Activated CD8-positive, alpha-beta memory T cell treated with anti-CD3 and anti-CD28 coated beads for 36 hours (primary cell): ENCODE results near the gene DCN. TPM values are rescaled to one million over a fixed set of nuclear protein-coding genes. Genes with fewer than 3 reads are reported as not detected.
"Not testable (repeated sequence)": the region's sequence is repeated elsewhere in the genome, so short reads cannot be mapped to it uniquely, and the experiment has no call there.

Experiments
- CTCF ChIA-PET: fragments of 350-600 bp; sonication (Branson Sonifier 250); formaldehyde crosslinking; loops from one replicate; lab custom pipeline; 2021; ENCODE audit warnings: antibody characterized with exemption; lab: Charles Lee
- POLR2A ChIA-PET: fragments of 350-600 bp; sonication (Branson Sonifier 250); formaldehyde crosslinking; loops from one replicate; lab custom pipeline; 2021; ENCODE audit warnings: antibody characterized with exemption; lab: Charles Lee
- total RNA-seq, 2 experiments: library from RNA; stranded (reverse); gene quantifications; one replicate each; pipeline ENCODE4 v1.2.3, GENCODE V29; 2021

DCN gene, protein sequence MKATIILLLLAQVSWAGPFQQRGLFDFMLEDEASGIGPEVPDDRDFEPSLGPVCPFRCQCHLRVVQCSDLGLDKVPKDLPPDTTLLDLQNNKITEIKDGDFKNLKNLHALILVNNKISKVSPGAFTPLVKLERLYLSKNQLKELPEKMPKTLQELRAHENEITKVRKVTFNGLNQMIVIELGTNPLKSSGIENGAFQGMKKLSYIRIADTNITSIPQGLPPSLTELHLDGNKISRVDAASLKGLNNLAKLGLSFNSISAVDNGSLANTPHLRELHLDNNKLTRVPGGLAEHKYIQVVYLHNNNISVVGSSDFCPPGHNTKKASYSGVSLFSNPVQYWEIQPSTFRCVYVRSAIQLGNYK
- total RNA-seq: not detected

DNA sequence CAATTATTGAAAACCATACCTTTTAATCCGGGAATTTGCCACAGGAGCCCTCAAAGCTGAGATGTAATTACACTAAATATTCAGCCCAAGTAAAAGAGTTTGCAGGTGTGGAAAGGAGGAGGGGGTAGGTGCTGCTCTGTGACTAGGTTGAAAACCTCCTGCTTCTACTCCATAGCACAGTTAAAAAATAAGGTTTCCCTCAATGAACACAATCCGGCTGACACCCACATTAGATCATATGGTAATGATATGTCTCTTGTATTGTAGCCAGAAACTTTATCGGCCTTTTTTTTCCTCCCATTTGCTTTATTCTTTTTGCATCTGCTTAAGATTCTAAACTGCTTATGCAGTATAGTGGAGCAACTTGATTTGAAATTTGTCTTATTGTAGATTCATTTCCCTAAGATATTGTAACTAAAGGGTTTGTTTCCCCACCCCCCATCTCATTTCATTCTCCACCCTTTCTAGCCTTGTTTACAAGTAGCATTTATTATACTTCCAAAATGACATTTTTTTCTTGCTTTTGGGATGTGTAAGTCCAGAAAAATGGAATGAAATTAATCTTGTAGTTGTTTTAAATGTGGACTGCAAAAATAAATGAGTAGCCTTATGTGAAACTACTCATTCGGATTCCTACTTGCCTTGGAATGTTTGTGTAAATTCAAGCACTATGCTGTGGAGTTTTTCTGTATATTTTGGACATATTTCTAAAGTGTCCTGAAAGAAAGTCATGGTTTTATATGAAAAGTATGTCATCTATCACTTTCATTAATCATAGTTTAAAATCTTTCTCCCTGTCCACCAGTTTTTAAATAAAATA is at the start of gene DCN:
TSS of gene DCN (minus strand) at position 182 of the 820 bp plus-strand sequence. CDS start 4,265 bp downstream, outside the sequence.
- CTCF ChIA-PET: no interaction called here
- POLR2A ChIA-PET: no interaction called here

DNA sequence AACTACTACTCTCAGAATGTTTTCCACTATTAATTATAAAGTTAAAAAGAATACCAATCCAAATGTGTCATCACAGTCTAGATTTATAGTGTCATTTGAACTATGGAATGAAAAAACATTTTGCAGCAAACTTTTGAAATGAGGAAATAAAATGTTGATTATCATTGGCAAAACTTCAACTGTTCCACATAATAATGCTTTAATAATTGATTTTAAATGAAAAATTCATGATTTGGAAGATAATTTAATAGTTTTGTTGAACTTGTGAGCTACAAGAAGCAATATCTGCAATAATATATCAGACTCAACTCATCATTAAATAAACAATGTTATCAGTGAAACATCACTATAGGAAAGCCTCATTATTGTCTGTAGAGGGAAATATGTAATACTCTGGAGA is 48.2 kb upstream of the DCN start:
- POLR2A ChIA-PET: no interaction called here

DNA sequence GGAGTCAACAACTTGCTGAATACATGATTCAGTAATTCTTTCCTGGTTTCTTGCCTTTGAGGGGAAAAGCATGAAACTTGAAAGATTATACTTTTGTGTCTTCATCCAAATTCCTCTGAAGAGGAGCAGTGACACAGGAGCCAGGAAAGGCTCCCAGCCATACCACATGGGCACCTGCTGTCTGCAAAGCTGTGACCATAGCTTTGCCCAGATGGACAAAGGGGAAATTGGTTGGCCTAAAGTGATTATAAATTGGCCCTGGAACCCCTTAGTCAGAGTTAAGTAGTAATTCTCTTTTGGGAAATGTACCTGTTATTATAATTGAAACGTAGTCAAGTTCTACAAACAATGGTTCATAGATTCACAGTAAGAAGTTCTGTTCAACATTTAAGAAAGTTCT is 44.3 kb upstream of the DCN start:
- CTCF ChIA-PET: no interaction called here
- POLR2A ChIA-PET: no interaction called here

More for the DNA sequence above, 48.2 kb upstream of the DCN start:
- CTCF ChIA-PET: no interaction called here

DNA sequence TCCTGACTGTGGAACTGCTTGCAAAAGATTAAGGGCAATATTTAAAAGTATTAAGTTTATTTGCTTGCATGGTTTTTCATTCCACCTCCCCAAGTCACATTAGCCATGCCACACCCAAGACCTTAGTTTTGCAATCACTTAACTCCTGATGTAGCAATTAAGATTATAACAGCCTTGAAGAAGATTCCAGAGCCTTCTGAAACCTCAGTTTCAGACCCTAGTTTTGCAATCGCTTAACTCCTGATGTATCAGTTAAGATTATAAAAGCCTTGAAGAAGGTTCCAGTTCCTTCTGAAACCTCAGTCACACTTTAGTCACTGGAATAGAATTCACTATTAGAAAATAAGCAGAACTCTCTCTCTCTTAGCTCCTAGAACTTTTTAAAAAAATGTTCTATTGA is 42.7 kb upstream of the DCN start:
- ChIA-PET POLR2A (no interaction called here), CTCF (no interaction called here)

DNA sequence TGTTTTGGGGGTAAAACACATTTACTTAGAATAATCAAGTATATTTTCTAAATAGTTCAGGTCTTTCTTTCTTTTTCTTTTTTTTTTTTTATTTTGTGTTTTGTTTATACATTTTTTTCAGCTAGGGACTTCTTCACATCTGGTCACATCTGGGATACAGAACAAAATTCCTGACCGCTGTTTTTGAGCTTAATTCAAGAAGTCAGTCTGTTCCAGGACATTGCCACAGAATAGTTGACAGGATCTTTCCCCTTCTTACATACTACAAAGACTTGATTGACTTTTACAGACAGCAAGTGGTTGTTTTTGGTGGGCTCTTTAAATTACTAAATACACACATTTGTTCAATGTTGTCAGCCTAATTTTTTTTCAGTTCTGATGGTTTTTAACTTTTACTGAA is 41.8 kb upstream of the DCN start:
- CTCF ChIA-PET: no interaction called here
- POLR2A ChIA-PET: no interaction called here

DNA sequence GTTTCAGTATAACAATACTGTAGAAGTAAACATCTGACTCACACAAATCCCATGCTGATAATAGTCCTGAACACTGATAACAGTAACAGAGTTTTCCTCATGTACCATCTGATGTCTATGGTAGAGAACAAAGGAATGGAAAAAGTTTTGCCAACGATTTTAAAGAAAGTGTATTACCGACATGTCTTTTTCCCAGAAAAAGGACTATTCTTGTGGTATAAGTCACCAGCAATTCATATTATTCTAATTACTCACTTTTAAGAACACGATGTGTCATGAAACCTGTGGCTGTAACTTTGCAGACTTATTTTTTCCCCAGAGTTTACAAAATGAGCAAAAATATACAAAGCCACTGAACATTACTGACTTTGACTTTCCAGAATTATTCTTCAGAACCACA is 40.1 kb upstream of the DCN start:
- POLR2A ChIA-PET: no interaction called here
- CTCF ChIA-PET: no interaction called here

DNA sequence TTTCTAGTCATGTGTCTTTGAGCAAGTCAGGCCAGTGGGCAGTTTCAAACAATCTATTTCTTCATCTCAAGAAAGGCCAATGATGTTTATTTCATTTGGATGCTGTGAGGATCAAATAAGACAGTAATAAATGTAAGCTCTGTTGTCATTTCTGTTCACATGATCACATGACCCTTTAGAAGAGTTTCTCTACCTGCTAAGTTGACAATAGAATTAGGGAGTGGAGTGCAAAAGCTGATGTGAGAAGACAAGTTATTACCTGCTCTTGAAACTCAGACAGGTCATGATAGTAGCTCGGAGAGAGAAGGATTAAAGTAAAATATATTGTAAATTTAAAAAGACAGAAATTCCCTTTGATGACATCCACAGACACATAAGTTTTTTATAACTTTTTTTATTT is 37.3 kb upstream of the DCN start:
- ChIA-PET POLR2A (no interaction called here), CTCF (no interaction called here)

DNA sequence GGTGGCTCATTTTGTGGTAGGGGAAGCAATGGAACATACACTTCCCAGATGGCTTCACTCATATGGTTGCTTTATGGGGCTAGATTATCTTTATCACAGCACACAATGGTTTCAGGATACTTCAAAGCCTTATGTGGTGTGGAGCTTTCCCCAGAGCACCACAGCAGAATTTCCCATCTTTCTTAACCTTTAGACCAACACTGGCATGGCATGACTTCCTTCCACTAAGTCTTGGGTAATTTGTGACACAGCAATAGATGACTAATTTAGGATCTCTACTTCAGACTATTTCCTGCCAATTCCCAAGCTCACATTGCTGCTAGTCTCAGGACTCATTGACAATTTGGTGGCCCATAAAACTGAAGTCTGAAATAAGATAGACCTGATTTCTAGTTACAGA is 36.9 kb upstream of the DCN start:
- ChIA-PET CTCF (no interaction called here), POLR2A (no interaction called here)

DNA sequence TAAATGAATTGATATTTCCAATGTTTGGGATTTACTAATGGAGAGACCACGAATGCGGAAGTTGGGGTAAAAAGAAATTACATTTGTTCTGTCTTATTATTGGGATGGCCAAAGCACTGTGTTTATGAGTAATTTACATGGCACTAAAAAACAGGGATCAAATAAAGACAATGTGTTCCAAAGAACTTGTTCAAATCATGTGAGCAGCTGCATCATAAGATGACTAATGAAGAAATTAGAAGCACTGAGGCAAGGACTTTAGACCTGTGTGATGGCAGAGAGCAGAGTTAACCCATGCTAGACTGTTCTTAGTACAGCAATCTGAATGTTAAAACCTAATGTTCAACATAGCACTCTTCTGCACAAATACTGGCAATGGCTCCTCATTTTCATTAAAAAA is 34.3 kb upstream of the DCN start:
- POLR2A ChIA-PET: no interaction called here
- CTCF ChIA-PET: no interaction called here

DNA sequence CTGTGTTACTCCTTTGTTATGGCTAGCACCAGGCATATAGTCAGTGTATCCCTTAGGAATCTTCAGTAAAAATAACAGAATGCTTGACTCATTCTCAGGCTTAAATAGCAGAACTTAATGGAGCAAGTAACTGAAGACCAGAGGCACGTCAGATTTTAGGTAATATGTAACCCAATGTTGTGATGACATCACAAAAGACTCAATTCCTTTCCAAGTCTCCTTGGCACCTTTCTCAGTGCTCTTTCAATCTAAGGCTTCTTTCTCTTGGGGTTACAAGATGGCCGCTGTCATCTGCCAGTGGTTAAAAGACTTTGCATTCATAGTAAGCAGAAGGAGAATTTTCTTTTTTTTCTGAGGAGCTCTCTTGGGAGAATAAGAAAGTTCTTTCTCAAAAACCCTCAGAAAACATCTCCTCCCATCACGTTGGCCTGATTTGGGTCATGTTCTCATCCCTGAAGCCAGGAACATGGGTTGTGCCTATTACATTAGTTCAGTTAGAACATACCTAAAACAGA is 33.4 kb upstream of the DCN start:
- POLR2A ChIA-PET: no interaction called here
- CTCF ChIA-PET: no interaction called here

DNA sequence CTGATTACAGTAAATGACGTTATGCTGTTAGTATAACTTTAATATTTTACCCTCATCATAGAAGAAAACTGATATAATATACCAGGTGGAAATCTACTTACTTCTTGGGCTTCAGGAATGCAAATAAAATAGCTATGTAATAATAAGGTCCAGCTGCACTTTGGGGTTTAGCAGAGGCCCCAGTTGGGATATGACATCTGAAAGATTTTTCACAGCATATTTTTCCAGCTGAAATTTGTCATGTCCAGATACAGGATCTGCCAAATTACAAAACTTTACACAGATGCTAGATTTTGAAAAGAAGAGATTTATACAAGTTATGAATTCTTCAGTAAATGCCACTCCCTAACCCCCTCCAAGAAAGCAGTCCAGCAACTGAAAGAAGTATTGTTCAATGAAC is 29.2 kb upstream of the DCN start:
- POLR2A ChIA-PET: no interaction called here
- CTCF ChIA-PET: no interaction called here

DNA sequence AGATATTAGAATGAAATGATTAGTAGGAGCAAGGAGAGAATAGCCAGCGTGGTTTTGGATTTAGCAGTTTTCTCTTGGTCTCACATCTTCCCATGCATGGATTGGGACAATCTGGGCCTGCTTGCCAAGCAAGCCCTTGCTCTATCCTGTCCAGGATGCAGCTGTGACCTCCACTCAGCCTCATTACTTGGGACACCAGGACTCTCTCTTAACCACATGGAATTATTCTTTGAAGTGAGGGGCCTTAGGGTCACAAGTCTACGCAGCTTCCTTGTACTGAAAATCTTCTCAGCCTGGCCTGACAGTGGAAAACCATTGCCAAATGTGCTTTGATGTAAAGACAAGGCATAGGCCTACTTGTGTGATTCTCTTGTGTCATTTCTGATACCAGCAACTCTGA is 28.0 kb upstream of the DCN start:
- ChIA-PET POLR2A (no interaction called here), CTCF (no interaction called here)

DNA sequence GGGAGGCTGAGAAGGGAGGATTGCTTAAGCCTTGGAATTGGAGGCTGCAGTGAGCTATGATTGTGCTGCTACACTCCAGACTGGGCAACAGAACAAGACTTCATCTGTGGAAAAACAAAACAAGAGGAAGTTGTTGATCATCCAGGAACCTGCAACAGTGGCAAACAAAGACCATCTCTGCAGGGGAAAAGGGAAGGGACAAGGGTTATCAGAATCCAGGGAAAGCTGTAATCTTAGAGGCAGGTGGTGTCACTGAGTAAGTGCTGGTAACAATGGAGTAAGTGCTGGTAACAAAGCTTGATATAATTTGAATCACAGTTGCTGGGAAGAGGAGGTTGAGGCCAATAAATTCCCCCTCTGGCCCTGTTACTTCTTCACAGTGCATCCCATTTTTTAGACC is 27.5 kb upstream of the DCN start:
- ChIA-PET CTCF (no interaction called here), POLR2A (no interaction called here)

DNA sequence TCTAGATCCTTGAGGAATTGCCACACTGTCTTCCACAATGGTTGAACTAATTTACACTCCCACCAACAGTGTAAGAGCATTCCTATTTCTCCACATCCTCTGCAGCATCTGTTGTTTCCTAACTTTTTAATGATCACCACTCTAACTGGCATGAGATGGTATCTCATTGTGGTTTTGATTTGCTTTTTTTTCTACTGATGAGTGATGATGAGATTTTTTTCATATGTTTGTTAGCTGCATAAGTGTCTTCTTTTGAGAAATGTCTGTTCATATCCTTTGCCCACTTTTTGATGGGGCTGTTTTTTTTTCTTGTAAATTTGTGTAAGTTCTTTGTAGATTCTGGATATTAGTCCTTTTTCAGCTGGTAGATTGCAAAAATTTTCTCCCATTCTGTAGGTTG is 24.7 kb upstream of the DCN start:
- POLR2A ChIA-PET: not testable (repeated sequence)

DNA sequence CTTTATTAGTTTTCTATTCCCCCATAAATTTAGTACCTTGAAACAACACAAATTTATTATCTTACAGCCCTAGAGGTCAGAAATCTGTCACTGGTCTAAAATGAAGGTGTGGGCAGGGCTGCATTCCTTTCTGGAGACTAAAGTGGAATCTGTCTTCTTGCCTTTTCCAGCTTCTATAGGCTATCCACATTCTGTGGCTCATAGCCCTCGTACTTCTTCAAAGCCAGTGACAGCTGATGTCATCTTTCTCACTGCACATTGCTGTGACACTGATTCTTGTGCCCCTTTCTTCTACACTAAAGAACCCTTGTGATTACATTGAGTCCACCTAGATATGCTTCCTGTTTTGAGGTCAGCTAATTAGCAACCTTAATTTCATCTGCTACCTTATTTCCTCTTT is 23.2 kb upstream of the DCN start:
- ChIA-PET CTCF (no interaction called here), POLR2A (no interaction called here)

More for the DNA sequence above, 24.7 kb upstream of the DCN start:
- CTCF ChIA-PET: not testable (repeated sequence)

DNA sequence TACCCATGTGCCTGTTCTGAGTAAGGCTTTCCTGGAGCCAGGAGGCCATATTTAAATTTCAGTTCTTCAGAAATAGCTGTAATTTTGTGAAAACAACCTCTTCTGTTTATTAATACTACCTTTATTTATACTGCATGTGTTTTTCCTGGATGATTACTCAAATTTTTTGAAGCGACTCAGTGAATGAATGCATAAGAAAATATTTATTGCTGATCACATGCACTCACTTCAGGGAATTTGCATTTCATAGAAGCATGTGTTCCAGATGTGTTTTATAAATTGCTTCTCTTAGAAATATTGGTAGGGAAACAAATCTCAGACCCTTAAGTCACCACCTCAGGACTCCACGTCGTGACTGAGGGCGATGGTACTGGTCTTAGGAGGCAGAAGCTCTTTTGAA is 21.8 kb upstream of the DCN start:
- POLR2A ChIA-PET: no interaction called here
- CTCF ChIA-PET: no interaction called here

DNA sequence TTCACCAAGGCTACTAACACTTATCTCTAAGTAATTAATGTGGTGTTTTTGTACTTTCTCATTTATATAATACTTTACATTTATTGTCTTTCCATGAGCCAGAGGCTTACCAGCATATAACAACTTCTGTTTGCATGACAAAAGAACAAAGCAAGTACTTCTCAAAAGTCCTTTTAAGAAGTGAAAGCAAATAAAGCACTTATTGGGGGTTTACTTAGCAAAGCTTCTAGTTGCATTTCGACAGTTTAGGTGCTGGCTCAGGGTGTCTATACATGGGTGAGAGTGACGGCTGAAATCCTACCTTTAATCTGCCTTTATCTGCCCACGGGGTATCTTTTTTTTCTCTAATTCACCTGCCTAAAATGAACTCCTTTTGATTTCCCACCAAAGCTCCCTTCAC is 21.0 kb upstream of the DCN start:
- CTCF ChIA-PET: no interaction called here

DNA sequence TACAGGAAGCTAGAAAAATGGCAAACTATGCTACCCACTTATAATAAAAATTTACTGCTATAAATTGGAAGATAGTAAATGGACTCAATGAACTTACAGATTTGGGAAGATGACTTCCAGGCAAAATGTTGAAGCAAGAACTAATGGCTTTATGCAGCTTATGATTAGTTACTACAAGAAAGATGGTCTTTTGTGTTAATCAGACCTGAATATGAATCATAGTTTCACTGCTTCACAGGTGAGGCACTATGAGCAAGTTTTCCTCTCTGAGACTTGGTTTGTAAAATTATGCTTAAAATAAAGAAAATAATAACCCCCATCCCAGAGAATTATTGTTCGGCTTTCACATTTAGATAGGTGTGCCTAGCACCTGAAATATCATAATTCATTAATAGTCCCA is 19.8 kb upstream of the DCN start:
- ChIA-PET CTCF (no interaction called here), POLR2A (no interaction called here)

More for the DNA sequence above, 21.0 kb upstream of the DCN start:
- POLR2A ChIA-PET: no interaction called here

DNA sequence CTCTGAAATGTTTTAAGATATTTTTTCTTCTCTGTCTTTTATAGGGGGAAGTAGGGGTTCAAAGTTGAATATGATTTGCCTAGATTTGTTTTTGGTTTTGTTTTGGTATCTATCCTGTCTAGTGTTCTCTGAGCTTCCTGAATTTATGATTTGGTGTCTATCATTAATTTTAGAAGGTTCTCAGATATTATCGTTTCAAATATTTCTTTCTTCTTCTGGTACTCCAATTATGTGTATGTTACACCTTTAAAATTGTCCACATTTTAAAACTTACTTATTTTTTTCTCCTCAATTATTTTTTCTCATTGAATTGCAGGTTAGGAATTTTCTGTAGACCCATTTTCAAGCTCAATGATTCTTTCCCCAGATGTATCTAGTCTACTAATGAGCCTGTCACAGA is 13.8 kb upstream of the DCN start:
- ChIA-PET POLR2A (no interaction called here), CTCF (no interaction called here)

DNA sequence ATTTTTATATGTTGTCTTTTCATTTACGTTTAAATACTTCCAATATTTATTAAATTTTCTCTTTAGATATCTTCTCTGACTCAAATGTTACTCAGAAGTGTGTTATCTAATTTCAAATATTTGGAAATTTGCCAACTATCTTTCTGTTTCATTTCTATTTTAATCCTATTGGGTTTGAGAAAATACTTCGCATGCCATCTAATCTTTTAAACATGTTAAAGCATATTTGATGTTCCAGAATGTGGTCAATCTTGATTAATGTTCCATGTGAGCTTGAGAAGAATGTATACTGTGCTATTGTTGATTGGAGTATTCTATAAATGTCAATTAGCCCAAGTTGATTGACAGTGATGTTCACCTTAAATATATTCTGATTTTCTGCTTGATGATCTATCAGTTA is 11.9 kb upstream of the DCN start:
- CTCF ChIA-PET: no interaction called here
- POLR2A ChIA-PET: no interaction called here

DNA sequence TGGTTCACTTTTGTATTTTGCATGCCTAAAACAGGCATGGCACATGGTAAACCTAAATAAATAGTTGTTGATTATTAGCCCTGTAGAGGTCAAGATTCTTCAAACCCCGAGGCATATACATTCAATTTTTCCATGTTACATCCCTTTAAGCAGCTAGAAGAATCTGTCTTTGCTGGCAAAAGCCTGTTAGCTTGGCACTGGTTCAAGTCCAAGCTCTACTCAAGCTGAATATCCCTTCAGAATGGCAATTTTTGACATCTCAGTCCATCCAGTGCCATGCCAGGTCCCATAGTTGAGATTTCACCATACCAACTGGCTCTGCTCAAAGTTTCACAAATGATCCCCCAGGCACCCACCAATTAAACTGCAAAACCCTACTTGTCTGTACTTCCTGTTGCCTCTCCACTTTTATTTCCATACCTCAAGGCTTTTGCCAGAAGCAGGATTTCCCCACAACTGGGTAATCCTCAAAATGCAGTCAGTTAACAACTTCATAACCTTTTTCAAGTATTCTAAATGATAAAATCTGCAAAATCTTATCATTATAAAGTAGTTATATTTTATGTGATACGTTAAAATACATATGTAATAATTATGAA is 9.0 kb upstream of the DCN start:
- ChIA-PET POLR2A (no interaction called here), CTCF (no interaction called here)
